NCI-H187 (cell line): ENCODE data around the gene TULP1.
"Not testable (repeated sequence)": the region's sequence is repeated elsewhere in the genome, so short reads cannot be mapped to it uniquely, and the experiment has no call there.

Source experiments
- DNase-seq, 2 experiments: peaks; one replicate each; lab custom pipeline; 2025; lab: John Stamatoyannopoulos, UW

The TULP1 gene

GRCh38 chr6:35521235-35521634 is 8.5 kb upstream of the TULP1 start:
- DNase-seq, result no peak

GRCh38 chr6:35519313-35520015 is 6.8 kb upstream of the TULP1 start:
- DNase-seq, result no peak

GRCh38 chr6:35518566-35519312 is 6.0 kb upstream of the TULP1 start:
- DNase-seq, result no peak

GRCh38 chr6:35517978-35518377 is 5.3 kb upstream of the TULP1 start:
- DNase-seq, result not testable (repeated sequence)

- no peak for DNase-seq
Observed at GRCh38 chr6:35516712-35517111, 4.0 kb upstream of the TULP1 start.

- not testable (repeated sequence) for DNase-seq
Observed at GRCh38 chr6:35515939-35516338, 3.2 kb upstream of the TULP1 start.

- DNase-seq, result no peak
Observed at GRCh38 chr6:35514587-35514986, 1.9 kb upstream of the TULP1 start.

- no peak for DNase-seq
Observed at GRCh38 chr6:35512006-35512405, 690 bp downstream of the TULP1 start.

- DNase-seq, result no peak
Observed at GRCh38 chr6:35511562-35511941, 1.1 kb downstream of the TULP1 start.

GRCh38 chr6:35510916-35511561 is 1.7 kb downstream of the TULP1 start:
- DNase-seq, result no peak

- DNase-seq, result no peak
Observed at GRCh38 chr6:35508542-35508941, 4.2 kb downstream of the TULP1 start.

- DNase-seq, result no peak
Observed at GRCh38 chr6:35508027-35508426, 4.7 kb downstream of the TULP1 start.

- no peak for DNase-seq
Observed at GRCh38 chr6:35507221-35507620, 5.5 kb downstream of the TULP1 start.

GRCh38 chr6:35506536-35506935 is 6.2 kb downstream of the TULP1 start:
- no peak for DNase-seq

- no peak for DNase-seq
Observed at GRCh38 chr6:35505999-35506412, 6.7 kb downstream of the TULP1 start.

GRCh38 chr6:35503534-35503933 is 9.2 kb downstream of the TULP1 start:
- no peak for DNase-seq

GRCh38 chr6:35501784-35502183 is 10.9 kb downstream of the TULP1 start:
- DNase-seq, result no peak

- no peak for DNase-seq
Observed at GRCh38 chr6:35500782-35501181, 11.9 kb downstream of the TULP1 start.

- no peak for DNase-seq
Observed at GRCh38 chr6:35499372-35499771, 13.3 kb downstream of the TULP1 start.

- no peak for DNase-seq
Observed at GRCh38 chr6:35498422-35499067, 14.2 kb downstream of the TULP1 start.

GRCh38 chr6:35497571-35498421 is 14.9 kb downstream of the TULP1 start:
- no peak for DNase-seq
